Activated gamma-delta T cell (primary cell): ENCODE measurements around the gene TFCP2L1.
"Not testable (repeated sequence)": the region's sequence is repeated elsewhere in the genome, so short reads cannot be mapped to it uniquely, and the experiment has no call there.

ENCODE experiments used
- DNase-seq: peaks from one replicate; lab custom pipeline; 2025; lab: John Stamatoyannopoulos, UW

Gene TFCP2L1

DNA sequence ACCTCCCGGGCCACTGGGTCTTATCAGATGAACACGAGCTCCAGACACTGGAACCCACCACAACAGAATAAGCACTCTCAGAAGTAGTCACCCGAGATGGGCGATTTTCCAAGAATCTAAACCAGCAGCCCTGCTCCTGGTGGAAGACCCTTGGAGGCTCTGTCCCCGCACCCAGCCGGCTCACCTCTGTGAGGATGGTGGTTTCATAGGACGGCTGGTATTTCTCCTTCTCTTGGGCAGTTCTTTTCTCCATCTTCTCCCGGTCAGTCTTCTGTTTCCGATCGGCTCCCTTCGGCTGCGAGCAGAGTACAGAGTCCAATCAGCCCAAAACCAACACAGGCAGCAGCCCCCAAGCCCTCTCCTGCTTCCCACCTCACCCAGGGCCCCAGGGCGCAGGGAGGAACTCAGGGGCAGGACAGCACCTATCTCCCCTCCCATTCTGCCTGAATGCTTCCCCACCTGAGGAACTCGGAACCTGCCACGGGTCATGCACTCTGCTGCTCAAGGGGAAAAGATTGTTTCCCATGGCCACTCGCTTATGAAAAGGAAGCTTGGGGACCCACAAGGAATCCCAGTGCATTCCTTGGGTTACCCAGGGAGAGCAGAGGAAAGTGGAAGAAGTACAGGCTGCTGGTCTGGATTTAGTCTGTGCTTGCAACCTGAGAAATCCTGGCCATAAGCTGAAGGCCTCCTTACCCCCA is 42.7 kb downstream of the TFCP2L1 start:
- no peak for DNase-seq

DNA sequence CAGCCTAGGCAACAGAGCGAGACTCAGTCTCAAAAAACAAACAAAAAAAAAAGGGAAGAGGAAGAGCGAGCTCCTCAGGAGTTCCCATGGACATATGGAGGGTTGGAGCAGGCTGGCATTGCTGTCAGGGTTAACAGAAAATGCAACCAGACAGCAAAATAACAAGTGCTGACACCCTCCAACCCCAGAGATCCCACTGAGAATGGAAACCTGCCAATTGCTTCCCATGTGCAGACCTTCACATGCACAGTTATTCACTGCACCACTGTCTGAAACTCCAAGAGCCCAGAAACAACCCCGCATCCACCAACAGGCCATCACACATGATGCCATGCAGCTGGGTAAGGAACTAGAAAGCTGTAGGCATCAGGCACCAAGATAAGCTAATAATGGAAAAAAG is 43.5 kb downstream of the TFCP2L1 start:
- no peak for DNase-seq

DNA sequence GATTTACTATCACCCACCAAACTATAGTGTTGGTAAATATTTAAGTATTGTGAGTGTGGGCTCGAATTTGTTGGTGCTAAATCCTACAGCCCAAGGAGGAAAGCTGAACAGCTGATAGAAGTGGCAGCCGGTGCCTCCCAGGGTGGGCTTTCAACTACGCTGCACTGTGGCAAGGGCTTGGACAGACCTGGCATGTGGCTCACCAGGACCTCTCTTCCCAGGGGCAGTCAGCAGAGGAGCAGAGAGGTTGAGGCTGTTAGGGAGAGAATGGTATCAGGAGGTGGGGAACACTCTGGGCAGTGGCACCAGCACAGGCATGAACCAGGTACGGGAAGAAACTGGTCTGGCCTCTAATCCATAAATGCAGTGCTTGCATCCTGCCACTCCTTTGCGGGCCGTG is 44.6 kb downstream of the TFCP2L1 start:
- DNase-seq = no peak

DNA sequence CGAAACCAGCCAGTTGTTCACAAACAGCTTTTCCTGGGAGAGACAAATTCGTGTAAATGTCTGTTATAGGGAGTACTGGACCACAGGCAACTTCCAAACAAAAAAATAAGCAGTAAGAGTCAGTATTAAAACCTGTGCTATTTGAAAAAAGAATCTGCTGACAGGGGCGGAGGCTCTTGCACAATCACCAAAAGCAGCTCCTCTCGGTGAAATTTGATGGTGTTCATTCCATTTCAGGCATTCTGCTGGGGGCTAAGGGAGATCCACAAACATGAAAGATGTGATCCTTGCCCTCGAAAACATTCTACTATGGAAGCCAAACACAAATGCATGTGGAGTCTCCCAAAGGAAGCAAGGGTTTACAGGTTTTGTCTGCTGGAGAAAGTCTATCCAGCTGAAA is 45.0 kb downstream of the TFCP2L1 start:
- no peak for DNase-seq

DNA sequence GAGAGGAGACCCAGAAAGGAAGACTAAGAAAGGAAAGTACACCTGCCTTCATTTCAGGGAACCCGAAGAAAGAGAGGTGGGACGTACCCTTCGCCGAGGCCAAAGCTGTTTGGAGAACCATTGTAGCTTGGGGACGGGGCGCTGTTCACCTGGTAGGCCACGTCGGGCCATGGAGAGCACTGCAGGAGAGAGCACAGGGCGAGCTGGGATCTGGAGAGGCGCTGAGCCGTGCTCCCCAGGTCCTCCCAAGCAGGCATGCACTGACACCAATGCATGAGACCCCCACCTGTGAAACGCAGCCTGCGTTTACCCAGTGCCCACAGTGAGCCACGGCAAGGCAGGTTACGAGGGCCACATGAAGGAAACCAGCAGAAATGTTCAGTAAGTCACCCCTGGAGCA is 45.5 kb downstream of the TFCP2L1 start:
- no peak for DNase-seq

DNA sequence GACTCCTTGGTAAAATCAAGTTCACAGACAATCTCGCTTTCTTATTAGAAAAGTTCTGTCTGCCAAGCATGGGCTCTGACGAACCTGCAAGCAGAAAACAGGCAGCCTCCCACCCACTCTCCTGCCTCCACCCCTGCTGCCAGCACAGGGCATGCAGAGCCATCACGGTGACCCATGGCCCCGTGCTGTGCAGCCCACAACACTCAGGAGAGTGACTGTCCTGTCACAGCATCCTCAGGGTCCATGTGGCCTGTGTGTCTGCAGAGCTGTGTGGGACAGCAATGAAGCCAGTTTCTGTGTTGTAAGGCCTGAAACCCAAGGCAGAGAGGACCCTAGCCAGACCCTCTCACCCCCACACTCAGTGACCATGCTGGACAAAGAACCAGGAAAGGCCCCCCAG is 46.2 kb downstream of the TFCP2L1 start:
- no peak for DNase-seq

DNA sequence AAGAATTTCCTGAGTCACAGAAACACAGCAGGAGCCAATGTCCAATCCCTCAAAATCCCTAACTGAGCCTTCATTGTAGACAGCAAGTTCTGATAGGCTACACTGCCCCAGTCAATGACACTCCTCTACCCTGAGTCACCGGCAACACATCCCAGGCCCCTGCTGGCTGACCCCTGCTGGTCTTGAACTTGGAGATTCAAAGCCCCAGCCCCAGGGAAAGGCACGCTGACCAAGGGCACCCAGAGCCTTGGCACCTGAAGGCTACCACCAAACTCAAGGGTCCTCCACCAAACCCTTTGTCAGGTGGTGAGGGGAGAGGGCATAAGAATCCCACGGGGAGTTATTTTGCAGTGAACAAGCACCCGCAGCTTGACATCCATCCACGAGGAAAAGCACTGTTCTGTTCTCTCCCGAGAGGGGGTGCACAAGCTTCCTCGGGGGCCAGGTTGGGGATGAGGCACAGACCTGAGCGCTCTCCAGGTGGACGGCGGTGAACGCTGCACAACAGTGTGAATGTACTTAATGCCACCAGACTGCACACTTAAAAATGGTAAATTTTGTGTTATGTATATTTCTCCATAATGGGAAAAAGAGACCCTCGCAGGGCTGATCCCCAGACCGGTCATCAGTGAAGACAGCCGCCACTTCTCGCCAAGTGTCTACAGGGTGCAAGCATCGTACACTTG is 46.9 kb downstream of the TFCP2L1 start:
- DNase-seq = no peak

DNA sequence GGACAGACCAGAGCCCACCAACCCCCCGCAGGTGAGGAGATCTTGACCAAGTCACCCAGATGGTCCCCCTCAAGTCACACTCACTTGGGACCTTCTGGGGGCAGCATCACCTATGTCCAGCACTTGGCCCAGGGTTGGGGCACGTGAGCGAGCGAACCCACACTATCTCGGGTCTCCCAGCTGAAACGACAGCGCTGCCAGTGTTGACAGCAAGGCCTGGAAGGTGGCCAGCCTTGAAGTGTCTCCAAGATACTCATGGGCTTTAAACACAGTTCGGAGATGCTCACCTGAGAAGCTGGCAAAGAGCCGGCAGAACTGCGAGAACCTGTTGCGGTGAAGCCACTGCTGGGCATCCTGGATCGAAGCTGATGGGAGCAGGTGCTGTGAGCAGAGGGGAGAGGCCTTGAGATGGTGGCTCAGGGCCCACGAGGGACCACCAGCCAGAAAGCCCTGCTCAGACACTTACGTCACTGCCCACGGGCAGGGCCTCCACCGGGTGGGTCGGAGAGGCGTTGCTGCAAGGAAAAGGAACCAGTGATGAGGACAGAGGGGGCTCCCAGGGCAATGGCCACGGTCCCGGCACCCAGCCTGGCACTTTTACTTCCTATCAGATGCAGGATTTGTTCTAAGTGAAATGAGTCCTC is 47.5 kb downstream of the TFCP2L1 start:
- DNase-seq = no peak

DNA sequence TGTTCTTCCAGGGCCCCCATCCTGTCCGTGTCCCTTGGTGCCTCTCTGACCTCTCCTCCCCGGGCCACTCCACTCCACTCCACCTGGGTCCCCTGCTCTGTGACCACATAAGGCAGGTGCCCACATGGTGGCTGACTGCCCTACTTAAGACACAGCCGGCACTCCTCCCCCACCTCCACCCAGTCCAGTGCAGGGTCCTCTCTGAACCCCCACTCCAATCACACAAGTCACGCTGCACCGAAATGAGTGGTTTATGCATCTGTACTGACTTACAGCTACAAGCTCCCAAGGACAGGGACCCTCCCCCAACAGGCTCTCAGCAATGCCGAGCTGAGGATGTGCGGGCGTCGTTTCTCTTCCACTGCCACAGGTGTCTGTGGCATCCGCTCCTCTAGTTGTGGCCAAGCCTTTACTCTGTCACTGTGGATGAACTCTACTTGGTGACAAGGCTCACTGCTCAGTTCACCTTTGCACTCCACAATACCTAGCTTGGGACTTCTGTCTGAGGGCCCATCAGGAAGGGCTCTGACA is 48.3 kb downstream of the TFCP2L1 start:
- DNase-seq = no peak

DNA sequence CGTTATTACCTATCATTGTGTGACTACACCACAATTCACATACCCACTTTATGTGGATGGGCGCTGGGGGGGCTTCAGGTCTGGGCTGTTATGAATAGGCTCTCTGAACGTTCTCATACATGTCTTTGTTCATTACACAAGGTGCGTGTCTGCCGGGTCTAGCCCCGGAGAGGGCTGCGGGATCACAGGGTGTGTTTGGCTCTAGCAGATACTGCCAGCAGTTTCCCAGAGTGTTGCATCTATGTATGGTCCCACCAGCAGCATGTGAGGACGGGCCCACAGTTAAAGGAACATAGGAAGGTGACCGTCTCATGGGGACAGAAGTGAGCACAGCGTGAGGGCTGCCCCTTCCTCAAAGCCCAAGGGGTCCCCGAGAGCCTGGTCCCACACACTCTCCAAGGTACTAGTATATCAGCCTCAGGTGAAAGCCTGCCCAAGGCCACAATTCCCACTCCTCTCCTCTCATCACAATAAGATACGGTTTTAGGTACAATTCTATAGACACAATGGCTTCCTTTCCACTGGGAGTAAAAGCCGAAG is 48.8 kb downstream of the TFCP2L1 start:
- DNase-seq = no peak

DNA sequence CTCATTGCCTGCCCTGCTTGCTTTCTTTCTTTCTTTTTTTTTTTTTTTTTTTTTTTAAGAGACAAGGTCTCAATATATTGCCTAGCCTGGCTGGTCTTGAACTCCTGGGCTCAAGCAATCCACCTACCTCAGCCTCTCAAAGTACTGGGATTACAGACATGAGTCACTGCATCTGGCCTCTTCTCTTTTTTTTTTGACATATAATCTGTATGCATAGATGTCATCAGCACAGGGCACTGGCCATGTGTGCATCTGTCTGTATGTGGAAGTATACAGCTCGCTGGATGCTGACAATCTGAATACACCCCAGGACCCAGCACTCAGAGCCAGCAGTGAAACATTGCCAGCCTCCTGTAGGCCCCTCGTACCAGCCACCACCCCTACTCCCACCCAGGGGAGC is 49.5 kb downstream of the TFCP2L1 start:
- no peak for DNase-seq

DNA sequence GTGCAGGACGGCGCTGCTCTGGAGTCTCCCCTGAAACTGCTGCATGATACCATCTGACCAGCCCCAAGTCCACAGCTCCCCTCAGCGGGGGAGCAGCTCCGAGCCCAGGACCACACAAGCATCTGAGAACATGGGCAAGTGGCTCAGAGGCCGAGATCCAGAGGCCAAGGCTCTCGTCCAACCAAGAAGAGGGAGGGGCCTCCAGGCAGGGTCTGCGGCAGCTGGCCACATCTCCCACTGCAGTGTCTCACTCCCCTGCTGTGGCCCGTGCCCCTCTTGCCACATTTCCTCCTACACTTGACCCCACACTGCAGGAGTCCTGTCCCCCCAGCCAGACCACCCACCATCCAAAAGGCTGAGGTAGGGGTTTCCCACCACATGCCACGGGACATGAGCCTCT is 50.2 kb downstream of the TFCP2L1 start:
- DNase-seq = no peak

DNA sequence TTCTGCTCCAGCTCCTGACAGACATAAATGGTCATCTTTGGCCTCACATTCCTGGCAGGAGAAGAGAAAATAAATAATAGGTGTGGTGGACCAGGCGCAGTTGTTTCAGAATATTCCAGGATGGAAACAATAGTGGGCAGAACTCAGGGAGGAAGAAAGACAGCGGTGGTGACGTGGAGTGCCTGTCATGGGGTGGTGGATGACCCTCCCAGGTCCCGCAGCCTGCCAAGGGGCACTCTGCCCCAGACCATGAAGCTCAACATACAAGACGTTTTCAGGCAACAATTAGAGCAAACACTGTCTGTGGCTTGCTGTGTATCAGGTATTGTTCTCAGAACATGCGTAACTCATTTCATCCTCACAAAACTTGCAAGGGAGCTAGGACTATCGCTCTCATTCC is 50.9 kb downstream of the TFCP2L1 start:
- DNase-seq = no peak

DNA sequence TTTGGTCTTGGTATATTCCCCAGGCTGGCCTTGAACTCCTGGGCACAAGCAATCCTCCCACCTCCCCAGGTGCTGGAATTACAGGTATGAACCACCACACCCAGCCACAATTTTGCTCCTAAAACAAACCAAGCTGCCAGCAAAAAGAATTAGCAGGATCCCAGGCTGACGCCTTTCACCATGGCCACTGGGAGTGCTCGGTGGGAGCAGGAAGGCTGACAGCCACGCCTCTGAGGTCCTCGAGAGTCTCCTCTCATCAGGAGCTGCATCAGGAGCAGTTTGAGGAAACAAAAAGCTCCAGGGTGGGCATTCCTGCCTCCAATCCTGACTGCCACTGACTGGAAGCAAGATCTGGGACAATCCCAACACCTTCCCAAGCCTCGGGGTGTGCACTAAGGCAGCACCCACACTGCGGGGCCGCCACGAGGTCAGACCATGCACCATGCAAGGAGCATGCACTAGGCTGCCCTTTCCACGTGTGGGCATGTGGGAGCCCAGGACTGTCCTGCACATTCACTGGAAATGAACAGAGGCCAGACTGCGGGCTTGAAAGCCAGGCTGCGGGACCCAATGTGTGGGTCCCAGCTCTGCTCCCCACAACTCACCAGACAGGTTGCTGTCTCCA is 51.4 kb downstream of the TFCP2L1 start:
- DNase-seq = no peak

DNA sequence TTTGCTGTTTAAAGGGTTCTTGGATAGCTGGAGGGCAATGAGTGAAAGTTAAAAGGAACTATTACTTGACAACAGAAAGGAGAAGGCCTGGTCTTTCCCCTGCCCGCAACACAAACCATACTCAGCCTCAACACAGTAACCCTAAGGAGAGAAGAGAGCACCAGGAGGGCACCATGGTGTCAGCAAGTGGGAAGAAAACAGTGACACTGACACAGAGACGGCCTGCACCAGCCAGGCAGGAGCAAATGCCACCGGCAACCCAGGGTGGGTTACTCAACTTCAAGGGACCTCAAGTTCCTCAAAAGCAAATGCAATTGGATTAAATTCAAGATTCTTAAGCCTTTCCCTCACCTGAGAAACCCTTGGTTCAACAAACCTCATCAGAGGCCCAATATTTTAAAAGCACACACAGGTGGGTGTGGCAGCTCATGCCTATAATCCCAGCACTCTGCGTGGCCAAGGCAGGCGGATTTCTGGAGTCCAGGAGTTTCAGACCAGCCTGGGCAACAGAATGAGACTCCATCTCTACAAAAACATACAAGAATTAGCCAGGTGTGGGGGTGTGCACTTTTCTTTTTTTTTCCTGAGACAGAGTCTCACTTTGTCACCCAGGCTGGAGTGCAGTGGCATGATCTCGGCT is 52.3 kb downstream of the TFCP2L1 start:
- DNase-seq = no peak

DNA sequence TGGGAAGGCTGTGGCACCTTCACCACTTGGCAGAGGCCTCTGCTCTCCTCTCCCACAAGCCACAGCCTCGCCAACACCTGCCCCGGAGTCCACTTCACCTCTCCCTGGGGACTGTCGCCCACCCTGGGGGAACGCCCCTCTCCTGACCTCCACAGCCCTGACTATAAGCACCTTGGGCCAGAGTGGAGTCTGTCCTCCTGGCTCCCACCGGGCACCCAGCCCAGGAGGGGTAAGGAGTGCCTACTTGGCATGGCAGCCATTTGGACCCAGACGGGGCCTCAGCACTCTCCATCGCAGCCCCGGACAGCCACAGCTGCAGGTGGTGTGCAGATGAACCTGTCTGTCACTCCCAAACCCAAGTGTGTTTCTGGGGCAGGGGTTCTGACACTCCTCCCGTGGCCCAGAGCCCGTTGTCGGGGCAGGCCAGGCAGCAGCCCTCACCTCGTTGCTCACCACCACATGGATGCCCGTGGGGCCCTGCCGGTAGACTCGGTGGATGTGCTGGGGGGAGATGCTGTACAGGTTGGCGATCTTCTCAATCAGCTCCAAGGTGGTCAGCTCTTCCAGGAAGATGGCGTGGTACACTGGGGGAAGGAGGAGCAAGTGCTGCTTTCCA is 53.5 kb downstream of the TFCP2L1 start:
- no peak for DNase-seq

DNA sequence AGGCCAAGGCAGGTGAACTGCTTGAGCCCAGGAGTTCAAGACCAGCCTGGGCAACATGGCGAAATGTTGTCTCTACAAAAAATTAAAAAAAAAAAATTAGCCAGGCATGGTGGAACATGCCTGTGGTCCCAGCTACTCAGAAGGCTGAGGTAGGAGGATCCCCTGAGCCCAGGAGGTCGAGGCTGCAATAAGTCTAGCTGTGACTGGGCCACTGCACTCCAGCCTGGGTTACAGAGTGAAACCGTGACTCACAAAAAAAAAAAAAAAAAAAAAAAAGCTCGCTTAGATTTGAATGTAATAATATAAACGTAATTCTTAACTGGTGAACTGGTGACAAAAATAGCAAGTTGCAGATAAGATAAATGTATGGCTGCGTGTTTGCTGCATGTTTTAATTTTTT is 56.5 kb downstream of the TFCP2L1 start:
- DNase-seq = no peak

DNA sequence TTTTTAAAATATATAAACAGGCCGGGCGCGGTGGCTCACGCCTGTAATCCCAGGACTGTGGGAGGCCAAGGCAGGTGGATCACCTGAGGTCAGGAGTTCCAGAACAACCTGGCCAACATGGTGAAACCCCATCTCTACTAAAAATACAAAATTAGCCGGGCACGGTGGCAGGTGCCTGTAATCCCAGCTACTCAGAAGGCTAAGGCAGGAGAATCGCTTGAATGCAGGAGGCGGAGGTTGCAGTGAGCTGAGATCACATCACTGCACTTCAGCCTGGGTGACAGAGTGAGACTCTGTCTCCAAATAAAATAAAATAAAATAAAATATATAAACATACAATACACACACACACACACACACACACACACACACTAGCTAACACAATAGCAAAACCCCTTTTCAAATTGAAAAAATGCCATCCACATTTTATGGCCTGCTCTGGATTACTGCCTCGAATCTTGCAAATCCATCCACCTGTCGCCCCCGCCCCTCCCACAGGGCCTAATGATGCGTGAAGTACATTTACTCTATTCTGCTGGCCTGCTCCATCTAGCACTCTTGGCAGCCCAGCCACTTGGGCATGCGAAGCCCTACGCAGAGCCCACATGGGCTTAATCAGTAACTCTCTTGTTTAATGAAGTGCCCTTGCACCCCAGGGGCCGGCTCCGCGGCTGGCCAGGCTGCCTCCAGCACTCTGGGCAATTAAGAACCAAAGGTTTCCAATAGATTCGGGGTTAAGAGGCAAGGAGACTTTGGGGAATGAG is 57.4 kb downstream of the TFCP2L1 start:
- DNase-seq = not testable (repeated sequence)

DNA sequence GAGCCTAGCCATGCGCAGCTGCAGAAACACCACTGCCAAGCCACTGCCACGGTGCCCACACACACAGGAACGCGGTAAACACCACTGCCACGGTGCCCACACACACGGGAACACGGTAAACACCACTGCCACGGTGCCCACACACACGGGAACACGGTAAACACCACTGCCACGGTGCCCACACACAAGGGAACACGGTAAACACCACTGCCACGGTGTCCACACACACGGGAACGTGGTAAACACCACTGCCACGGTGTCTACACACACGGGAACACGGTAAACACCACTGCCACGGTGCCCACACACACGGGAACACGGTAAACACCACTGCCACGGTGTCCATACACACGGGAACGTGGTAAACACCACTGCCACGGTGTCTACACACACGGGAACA is 59.3 kb downstream of the TFCP2L1 start:
- DNase-seq = not testable (repeated sequence)

DNA sequence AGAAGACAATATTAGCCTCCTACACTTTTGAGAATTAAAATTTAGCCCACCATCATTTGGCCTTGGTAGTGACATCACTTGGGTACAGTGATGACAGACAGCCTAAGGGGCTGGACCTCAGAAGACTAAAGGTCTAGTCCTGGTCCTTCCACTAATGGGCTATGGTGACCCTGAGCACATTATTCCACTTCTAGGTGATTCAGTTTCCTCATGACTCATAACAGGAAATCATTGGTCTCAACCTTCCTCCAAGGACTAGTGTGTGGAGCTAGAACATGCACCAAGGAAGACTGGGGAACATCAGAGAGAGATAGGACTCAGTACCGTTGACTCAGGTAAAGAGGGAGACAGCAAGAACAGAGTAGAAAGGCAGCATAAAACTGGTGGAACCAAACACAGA is 64.0 kb downstream of the TFCP2L1 start:
- DNase-seq = no peak

DNA sequence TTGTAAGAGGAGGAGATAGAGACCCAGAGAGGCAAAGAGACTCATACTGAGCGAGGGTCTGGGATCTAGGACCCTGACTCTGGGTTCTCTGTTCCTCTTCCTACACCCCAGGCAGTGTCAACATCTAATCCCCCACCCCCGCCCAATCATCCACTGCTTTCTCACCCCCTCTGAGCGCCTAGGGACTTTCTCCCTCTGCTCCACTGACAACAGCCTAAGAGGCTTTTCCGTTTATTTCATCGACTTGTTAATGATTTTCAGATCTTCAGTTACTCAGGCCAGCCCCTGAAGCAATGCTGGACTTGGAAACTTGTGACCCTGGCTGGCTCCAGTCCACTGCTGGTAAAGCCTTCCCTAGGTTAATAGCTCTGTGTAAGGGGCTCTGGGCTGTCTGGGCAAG is 65.1 kb downstream of the TFCP2L1 start:
- DNase-seq = no peak
